Stimulated activated CD8-positive, alpha-beta memory T cell treated with anti-CD3 and anti-CD28 coated beads, Interleukin-7, amount 100 ng/mL, for 1 hour (primary cell): Measurements from ENCODE around the gene CCDC14.
"Not testable (repeated sequence)": the region's sequence is repeated elsewhere in the genome, so short reads cannot be mapped to it uniquely, and the experiment has no call there.

ENCODE experiments used
- DNase-seq, 2 donors: peaks; one replicate each; pipeline ENCODE4 v3.0.0-alpha.2; 2020; ENCODE audit warnings: low read depth in 2 of 2

Gene CCDC14

DNA sequence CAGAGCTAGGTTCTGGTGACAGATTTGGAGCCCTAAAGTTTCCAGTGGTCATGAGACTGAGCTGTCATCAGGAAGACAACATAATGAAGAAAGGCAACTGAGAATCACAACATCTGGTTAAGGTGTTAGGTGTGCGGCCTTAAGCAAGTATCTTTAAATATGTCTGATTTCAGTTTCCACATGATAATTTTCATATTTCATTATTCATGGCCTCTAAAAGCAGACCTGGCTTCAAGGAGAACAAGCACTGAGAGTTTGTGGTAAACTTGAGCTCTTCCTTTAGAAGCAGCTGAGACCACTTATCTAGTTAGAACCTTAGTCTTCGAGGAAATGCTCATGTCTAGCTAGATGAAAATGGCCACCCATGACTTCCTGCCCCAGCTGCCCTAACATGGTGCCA lies 51.2 kb downstream of the CCDC14 start:
- DNase-seq = no peak

DNA sequence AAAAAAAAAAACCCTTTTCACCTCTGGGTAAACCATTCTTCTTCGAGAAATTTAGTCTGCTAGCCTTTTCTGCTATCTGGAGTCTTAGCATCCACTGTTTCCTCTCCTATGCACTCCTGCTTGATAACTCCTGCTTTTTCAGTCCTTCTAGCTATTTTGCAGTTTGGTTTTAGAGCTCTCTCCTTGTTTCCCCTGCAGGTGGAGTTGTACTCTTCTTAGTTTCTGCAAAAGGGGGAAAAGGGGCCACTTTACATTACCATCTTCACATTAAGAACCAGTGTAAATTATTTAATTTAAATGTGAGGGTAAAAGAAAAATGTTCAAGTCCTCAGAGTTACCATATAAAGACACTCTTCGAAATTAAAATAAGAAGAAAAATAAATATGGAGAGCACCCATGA lies 53.3 kb downstream of the CCDC14 start:
- DNase-seq = no peak

DNA sequence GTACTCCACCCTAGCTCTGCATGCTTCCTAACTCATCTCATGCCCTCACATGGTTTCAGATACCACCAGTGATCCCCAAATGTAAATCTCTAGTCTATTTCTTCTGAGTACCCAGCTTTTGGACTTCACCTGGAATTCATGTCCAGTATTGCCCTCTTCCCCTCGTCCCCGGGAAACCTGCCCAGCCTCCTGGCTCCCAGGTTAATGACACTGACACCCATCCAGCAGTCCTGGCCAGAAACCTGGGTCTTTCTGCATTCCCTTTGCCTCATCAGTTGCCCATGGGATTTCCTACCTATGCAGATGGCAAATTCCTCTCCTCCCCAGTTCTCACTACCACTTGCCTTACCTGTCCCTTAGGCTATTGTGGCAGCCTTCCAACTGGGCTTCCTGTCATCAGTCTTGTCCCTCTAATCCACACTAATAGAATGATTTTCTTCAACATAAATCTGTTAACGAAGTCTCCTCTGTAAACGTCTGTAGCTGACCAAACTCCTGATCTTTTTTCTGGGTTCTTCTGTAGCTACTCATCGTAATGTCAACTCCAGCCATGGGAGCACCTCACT lies 61.6 kb downstream of the CCDC14 start:
- no peak for DNase-seq

DNA sequence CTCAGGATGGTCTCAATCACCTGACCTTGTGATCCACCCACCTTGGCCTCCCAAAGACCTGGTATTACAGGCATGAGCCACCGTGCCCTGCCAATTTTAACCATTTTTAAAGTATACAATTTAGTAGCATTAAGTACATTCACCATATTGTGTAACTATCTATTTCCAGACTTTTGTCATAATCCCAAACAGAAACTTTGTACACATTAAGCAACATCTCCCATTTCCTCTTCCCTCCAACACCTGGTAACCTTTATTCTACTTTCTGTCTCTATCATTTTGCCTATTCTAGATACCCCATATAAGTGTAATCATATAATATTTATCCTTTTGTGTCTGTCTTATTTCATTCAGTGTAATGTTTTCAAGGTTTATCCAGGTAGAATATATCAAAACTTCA lies 68.0 kb downstream of the CCDC14 start:
- no peak for DNase-seq

DNA sequence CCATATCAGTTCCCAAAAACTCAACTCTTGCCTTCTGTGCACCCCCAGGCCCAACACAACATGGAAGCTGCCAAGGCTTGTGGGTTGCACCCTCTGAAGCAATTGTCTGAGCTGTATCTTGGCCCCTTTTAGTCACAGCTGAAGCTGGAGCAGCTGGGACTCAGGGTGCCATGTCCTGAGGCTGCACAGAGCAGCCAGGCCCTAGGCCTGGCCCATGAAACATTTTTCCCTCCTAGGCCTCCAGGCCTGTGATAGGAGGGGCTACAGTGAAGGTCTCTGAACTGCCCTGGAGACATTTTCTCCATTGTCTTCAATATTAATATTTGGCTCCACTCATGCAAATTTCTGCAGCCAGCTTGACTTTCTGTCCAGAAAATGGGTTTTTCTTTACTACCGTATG lies 68.8 kb downstream of the CCDC14 start:
- no peak for DNase-seq

DNA sequence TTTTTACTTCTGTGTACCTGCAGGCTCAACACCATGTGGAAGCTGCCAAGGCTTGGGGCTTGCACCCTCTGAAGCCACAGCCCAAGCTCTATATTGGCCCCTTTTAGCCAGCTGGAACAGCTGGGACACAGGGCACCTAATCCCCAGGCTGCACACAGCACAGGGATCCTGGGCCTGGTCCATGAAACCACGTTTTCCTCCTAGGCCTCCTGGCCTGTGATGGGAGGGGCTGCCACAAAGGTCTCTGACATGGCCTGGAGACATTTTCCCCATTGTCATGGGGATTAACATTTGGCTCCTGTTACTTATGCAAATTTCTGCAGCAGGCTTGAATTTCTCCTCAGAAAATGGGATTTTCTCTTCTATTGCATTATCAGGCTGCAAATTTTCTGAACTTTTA lies 70.0 kb downstream of the CCDC14 start:
- DNase-seq = not testable (repeated sequence)

DNA sequence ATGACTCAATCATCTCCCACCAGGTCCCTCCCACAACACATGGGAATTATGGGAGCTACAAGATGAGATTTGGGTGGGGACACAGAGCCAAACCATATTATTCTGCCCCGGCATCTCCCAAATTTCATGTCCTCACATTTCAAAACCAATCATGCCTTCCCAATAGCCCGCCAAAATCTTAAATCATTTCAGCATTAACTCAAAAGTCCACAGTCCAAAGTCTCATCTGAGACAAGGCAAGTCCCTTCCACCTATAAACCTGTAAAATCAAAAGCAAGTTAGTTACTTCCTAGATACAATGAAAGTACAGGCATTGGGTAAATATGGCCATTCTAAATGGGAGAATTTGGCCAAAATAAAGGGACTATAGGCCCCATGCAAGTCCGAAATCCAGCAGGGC lies 70.9 kb downstream of the CCDC14 start:
- DNase-seq = not testable (repeated sequence)

DNA sequence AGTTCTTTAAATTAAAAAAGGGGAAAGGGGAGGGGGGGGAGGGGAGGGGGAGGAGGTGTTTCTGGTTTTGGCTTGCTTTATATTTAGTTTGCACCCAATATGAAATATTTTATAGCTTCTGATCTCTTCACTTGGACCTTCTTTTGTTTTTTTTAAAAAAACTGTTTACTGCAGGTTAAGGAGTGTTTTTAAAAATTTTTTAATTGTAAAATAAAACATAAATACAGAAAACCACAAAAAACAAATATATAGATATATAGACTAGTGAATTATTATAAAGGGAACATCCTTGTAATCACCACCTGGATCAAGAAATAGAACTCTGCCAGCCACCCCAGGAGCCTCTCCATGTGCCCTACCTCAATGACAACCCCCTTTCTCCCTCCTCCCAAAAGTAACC lies 76.0 kb downstream of the CCDC14 start:
- no peak for DNase-seq

DNA sequence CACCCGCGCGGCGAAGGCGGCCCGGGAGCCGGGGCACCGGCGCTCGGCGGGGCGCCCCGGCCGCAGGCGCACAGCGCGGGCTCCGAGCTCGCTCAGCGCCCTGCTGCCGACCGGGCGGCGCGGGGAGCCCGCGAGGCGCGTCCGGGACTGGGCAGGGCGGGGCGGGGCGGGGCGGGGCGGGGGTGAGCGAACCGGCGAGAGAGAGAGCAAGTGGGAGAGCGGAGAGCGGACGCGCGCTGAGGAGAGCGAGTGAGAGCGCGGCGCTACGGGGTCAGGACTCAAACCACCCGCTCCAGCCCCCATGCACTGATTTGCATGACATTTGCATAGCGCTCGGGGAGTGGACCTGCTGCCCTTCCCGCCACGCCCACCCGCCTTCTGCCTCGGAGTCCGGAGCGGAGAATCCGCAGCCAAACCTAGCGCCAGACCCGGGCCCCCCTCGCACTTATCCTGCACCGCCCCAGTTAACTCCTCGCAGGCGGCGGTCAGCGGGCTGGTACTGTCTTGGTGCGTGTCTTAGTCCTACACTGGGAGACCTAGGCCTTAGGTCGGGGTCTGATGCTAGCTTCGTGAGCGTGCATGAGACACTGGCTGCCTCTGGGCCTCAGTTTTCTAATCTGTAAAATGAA lies 76.7 kb downstream of the CCDC14 start, which contains the start of gene MYLK:
TSS of gene MYLK (minus strand) at position 130 of the 629 bp plus-strand sequence. CDS start 90,491 bp downstream, outside the sequence.
- no peak for DNase-seq

DNA sequence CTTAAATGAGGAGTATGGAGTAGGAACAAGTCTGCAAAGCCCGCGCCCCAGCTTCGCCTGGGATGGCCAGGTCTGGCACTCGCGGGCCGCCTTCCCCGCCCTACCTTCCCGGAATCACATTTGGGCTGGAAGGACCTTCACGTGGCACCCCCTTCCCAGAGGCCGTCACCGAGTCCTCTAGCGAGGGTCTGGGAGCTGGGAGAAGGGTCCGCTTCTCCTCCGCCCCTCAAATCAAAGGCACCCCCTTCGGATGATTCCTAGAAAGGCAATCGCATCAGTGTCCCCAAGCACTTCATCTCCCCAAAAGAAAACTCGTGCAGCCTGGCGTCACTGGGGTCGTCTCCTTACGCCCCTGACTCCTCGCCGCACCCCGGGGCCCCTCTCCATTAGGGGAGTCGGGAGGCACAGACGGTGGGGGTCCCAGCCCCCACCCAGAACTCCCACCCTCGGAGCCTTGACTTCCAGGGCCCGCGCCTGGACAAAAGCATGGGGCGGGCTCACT lies 77.3 kb downstream of the CCDC14 start:
- DNase-seq = no peak

DNA sequence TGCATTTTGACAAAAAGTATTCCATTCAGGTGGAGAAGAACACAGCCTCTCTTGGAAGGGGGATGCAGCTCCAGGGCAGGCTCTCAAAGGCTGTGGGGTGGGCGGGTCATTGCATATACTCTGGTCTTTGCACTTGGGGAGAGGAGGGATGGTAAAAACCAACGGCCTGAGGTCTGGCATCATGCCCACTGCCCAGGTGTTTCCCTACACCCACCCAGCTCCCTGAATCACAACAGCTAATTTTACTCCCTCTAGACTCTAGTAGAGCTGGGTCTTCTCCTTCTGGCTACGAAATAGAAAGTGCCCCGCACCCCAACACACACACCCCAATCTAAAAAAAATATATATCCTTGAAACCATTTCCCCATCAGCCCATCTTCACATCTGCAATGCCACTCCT lies 77.9 kb downstream of the CCDC14 start:
- no peak for DNase-seq

DNA sequence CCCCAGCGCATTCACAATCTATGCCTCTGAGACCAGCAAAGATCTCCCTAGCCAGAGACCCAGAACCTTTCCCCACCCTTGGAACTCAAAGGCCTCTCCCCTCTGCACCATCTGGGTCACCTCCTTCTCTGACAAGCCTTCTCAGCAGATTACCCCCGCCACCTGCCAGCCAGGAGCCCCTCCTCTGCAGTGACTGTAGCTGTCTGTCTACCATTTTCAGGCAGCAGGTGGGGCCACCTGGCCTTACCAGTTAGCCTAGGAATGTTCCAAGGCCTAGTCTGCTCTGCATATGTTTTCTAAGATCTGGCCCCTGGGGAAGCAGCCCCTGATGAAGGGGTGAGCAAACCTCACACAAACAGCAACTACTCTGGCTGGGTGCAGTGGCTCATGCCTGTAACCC lies 79.3 kb downstream of the CCDC14 start:
- no peak for DNase-seq

DNA sequence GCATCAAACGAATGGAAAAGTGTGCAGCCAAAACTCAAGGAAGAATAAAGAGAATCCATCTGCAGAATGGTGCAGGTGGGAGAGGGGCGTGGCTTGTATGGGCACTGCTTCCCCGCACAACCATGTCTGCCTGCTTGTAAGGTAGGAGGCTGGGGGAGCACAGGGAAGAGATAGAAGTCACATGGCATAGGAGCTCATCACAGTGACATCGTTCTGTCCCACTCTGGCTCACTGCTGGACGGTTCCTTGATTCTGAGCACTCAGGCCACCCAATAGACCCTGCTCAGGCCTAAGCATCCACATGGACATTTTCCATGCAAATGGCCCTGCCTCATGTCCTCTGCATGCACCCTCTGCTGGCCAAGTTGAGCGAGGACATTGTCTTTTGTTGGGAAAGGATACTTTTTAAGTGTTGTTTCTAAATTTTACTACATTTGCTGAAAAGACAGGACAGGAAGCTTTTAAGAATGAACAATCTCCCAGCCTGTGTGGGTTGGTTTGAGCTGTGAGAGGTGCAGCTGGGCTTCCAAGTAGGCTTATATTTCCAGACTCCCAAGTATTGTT lies 79.9 kb downstream of the CCDC14 start:
- DNase-seq = no peak

DNA sequence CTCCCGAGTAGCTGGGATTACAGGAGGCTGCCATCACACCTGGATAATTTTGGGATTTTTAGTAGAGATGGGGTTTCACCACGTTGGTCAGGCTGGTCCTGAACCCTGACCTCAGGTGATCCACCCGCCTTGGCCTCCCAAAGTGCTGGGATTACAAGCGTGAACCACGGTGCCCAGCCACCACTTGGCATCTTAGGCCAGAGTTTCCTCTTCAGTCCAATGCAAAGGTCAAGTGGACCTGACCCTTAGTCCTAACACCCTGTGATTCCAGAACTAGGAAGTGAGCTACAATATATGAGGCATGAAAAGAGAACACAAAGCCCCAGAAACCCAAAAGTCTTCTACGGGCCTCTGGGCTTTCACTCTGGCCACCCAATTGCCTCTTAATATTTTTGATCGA lies 82.2 kb downstream of the CCDC14 start:
- no peak for DNase-seq

DNA sequence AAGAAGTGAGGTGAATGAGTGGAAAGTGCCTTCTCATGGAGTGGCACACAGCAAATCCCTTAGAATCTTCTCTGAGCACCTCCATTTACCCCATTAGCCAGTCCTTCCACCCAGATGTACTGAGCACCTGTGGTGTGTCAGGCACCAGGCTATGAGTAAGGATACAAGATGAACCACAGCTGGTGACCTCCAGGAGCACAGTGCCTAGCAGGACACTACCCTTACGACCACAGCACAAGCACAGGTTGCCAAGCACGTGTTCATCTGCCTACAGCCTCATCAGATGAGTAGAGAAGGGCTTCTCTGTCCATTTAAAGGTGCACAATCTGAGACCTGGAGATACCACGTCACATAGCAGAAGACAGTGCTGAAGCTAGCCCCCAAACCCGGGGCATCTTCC lies 83.1 kb downstream of the CCDC14 start:
- DNase-seq = no peak

DNA sequence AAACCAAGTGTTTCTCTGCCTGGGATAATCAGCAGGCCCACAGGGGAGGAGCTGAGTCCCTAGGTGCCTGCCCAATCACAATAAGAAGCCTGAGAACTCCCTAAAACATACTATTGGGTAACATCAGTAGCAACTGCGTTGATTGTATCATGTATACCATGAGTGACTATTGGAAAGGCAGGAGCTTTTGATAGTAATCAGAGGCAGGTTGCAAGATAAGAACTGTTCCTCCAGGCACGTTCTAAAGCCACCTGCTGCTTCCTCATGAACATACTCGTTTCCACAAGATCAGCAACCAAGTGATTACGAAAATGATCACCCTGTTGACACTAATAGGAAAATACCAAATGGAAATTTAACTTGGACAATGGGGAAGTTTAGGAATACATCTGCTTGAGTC lies 83.6 kb downstream of the CCDC14 start:
- no peak for DNase-seq

DNA sequence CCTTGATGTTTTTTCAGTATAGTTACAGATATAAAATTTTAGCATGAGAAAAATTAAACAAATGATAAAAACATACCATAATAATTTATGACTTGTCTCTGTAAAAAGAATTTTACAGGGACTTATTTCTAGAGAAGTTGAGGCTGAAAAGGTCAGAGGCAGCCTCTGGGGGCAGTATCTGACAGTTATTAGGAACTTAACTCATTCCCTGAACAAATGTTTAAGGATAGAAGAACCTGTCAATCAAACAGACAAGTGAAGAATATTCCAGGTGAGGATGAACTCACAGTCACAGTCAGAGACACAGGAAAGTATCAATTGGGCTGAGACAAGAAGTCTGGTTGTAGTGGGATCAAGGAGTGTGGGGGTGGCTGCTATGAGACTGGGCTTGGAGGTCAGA lies 84.2 kb downstream of the CCDC14 start:
- no peak for DNase-seq

DNA sequence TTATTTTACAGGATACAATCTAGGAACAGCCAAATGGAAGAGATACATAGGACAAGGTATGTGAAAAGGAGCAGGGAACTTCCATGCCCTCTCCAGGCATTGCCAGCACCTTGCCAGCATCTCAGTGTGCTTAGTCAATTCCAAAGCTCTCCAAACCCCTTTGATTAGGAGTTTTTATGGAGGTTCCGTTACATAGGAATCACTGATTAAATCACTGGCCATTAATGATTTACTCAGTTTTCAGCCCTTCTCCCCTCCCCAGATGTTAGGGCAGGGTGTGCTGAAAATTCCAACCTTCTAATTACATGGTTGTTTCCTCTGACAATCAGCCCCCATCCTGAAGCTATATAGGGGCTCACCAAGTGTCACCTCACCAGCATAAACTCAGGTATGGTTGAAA lies 88.4 kb downstream of the CCDC14 start:
- DNase-seq = no peak

DNA sequence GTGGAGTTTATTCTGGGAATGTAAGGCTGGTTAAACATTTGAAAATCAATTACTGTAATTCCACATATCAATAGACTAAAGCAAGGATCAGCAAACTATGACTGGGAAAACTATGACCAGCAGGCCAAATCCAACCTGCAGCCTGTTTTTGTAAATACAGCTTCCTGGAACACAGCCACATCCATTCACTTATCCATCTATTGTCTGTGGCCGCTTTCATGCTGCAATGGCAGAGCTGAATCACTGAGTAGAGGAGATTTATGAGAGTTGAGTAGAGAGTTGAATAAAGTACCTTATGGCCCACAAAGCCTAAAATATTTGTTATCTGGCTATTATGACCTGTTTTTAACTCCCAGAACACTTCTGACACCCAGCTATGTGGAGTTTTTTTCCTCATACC lies 89.1 kb downstream of the CCDC14 start:
- DNase-seq = no peak

DNA sequence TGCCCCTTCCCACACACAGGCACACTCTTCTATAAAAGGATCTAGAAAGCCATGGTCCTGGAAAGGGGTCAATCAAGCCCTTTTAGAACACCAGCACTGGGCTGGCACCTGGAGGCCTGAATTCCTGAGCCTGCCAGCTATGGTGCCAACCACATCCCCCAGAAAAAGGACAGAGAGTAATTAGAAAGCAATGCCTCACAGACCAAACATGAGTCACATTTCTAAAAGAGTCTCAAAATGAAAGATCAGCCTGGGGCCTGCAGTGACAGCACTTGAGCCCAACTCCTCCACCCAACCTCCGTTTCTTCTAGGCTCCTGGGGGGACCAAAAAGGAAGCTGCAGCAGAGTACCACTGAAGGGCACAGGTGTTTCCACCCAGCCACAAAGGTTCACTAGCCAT lies 91.0 kb downstream of the CCDC14 start:
- no peak for DNase-seq

DNA sequence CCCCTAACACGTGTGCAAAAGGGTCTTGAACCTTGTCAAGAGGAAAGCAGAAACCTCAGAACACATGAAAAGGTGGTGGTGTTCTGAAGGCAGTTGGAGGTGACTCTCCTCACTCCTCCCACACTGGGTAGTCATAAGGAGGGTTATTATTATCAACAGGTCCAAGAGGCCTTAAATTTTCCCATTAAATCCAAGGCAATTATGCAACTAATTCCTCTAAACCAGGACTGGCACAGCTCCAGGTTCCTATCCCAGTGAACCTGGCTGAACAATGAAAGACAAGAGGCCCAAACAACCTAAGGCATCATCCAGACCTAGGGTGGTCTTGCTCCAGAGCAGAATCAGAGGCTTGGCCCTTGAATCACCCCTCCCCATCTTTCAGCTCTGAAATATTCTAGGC lies 91.9 kb downstream of the CCDC14 start:
- DNase-seq = no peak

DNA sequence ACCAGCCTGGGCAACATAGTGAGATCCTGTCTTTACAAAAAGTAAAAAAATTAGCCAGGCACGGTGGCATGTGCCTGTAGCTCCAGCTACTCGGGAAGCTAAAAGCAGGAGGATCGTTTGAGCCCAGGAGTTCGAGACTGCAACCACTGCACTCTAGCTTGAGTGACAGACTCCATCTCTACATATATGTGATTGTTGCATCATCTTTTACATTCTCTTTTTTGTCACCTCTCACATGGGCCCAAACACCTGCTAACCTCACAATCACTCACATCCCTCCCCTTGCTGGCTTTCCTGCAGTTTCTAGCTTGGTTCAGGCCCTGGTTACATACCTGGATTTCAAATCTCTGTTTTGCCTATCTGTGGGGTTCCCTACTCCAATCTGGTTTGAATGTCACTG lies 96.3 kb downstream of the CCDC14 start:
- DNase-seq = no peak
